Measurements from ENCODE around the gene KHSRP. TPM values are rescaled to one million over a fixed set of nuclear protein-coding genes. Genes with fewer than 3 reads are reported as not detected.

The KHSRP gene
- total RNA-seq, 6 experiments from 2014 or later, result 68.1 to 89.5 (median 76.1) TPM

DNA sequence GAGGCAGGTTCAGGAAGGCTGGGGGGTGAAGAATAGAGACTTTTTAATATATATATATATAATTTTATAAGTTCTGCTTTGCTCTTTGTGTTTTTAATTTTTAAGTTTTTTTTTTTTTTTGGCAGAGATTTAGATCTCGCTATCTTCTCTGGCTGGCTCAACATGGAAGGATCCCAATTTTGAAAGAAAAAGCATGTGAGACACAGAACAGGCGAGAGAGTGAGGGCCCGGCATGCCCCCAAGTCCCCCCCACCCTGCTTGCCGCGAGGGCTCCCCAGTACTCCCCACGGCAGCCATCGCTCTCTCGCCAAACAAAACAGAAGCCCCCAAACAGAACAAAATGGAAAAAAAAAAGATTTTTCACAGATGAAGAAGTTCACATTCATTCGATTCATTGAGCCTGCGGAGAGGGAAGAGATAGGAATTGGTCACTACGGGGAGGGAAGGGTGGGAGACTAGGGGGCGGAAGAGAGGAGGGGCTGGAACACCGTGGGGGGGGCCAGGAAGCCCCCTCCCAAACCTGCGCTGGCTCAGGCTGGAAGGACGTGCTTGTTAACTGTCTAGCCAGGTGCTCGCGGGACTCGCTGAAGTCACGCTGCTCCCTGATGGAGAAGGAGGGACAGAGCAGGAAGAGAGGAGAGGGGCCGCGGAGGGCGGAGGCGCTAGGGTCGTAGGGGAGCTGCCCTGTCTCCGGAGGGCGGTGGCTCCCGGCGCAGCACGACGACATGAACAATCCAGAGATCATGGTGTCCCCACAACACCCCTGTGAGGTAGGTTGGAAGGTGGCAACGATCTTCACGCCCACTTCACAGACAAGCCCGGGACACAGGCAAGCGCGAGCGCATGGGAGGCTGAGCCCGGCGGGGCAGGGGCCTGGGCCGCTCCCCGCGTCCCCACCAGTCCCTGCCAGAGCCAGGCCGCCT is 10.6 kb downstream of the KHSRP start:
- 80% methylated on average over 28 of the region's 42 CpGs for WGBS (ENCODE audit: insufficient coverage, low coverage, low lambda C conversion rate, missing lambda C conversion rate)
- Histone ChIP-seq H3K27ac (no peak overlapping the region), H3K9me3 (no peaks in the 10 kb centered on the region), H3K4me3 (no peak overlapping the region), H3K4me1 (no peaks in the 10 kb centered on the region), H3K27me3 (no peaks in the 10 kb centered on the region), H3K36me3 (peaks cover 9 to 50% (median 29%) of the 10 kb centered on the region in 4 donors)
- DNase-seq (no peak), ATAC-seq (no peak)
- intact Hi-C loops (cut with DNase I), result no loop called here
- no peak for TF ChIP-seq POLR2A (IDR thresholded peaks at IDR 0.05)
- TF ChIP-seq, protein P1, sequence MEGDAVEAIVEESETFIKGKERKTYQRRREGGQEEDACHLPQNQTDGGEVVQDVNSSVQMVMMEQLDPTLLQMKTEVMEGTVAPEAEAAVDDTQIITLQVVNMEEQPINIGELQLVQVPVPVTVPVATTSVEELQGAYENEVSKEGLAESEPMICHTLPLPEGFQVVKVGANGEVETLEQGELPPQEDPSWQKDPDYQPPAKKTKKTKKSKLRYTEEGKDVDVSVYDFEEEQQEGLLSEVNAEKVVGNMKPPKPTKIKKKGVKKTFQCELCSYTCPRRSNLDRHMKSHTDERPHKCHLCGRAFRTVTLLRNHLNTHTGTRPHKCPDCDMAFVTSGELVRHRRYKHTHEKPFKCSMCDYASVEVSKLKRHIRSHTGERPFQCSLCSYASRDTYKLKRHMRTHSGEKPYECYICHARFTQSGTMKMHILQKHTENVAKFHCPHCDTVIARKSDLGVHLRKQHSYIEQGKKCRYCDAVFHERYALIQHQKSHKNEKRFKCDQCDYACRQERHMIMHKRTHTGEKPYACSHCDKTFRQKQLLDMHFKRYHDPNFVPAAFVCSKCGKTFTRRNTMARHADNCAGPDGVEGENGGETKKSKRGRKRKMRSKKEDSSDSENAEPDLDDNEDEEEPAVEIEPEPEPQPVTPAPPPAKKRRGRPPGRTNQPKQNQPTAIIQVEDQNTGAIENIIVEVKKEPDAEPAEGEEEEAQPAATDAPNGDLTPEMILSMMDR (IDR thresholded peaks at IDR 0.05), result no peak

- H3K9me3 ChIP-seq, result no peaks in the 10 kb centered on the region
- H3K4me3 ChIP-seq, result no peak overlapping the region
- no peak for DNase-seq
- no peak for ATAC-seq
- TF ChIP-seq, protein P1 (IDR thresholded peaks at IDR 0.05), result no peak
- TF ChIP-seq POLR2A (IDR thresholded peaks at IDR 0.05), result no peak
- no peaks in the 10 kb centered on the region for H3K27me3 ChIP-seq
- 52% methylated on average over 9 of the region's 10 CpGs for WGBS (ENCODE audit: insufficient coverage, low coverage, low lambda C conversion rate, missing lambda C conversion rate)
- intact Hi-C loops (cut with DNase I), result no loop called here
- H3K27ac ChIP-seq, result no peak overlapping the region
- peaks cover 9 to 43% (median 26%) of the 10 kb centered on the region in 4 donors for H3K36me3 ChIP-seq
- H3K4me1 ChIP-seq, result no peaks in the 10 kb centered on the region
Observed at GRCh38 chr19:6413291-6413690, 11.3 kb downstream of the KHSRP start.

GRCh38 chr19:6412447-6413091 is 12.0 kb downstream of the KHSRP start:
- H3K36me3 ChIP-seq, result peaks cover 4 to 36% (median 20%) of the 10 kb centered on the region in 4 donors
- peak; percentile 58 to 70 (median 62) for ATAC-seq
- no peaks in the 10 kb centered on the region for H3K9me3 ChIP-seq
- H3K4me1 ChIP-seq, result no peaks in the 10 kb centered on the region
- H3K27ac ChIP-seq, result no peak overlapping the region
- WGBS (ENCODE audit: insufficient coverage, low coverage, low lambda C conversion rate, missing lambda C conversion rate), result 25% methylated on average over 2 of the region's 15 CpGs
- TF ChIP-seq, protein P1 (IDR thresholded peaks at IDR 0.05), result peak; percentile 38 to 56 (median 48)
- no peak for TF ChIP-seq POLR2A (IDR thresholded peaks at IDR 0.05)
- intact Hi-C loops (cut with DNase I), result no loop called here
- DNase-seq, result no peak
- no peaks in the 10 kb centered on the region for H3K27me3 ChIP-seq
- no peak overlapping the region for H3K4me3 ChIP-seq

GRCh38 chr19:6412061-6412446 is 12.6 kb downstream of the KHSRP start:
- peaks cover 0 to 31% (median 15%) of the 10 kb centered on the region in 4 donors for H3K36me3 ChIP-seq
- no peaks in the 10 kb centered on the region for H3K9me3 ChIP-seq
- H3K27me3 ChIP-seq, result no peaks in the 10 kb centered on the region
- whole genome bisulfite sequencing (ENCODE audit: insufficient coverage, low coverage, low lambda C conversion rate, missing lambda C conversion rate), result no CpG with 5 or more reads among the region's 12 CpGs
- TF ChIP-seq POLR2A (IDR thresholded peaks at IDR 0.05), result no peak
- TF ChIP-seq, protein P1 (IDR thresholded peaks at IDR 0.05), result no peak
- no peak for DNase-seq
- ATAC-seq, result peak in 2 of 4 donors; percentile 19
- no peaks in the 10 kb centered on the region for H3K4me1 ChIP-seq
- no peak overlapping the region for H3K27ac ChIP-seq
- no peak overlapping the region for H3K4me3 ChIP-seq
- intact Hi-C loops (cut with DNase I), result no loop called here
